Cerebellar nuclear complex (tissue), 1 donor: ENCODE measurements around the gene TMEM212.

Experiments used
- DNase-seq, 2 experiments: peaks; one replicate each; lab custom pipeline; 2025; lab: John Stamatoyannopoulos, UW

Gene TMEM212

DNA sequence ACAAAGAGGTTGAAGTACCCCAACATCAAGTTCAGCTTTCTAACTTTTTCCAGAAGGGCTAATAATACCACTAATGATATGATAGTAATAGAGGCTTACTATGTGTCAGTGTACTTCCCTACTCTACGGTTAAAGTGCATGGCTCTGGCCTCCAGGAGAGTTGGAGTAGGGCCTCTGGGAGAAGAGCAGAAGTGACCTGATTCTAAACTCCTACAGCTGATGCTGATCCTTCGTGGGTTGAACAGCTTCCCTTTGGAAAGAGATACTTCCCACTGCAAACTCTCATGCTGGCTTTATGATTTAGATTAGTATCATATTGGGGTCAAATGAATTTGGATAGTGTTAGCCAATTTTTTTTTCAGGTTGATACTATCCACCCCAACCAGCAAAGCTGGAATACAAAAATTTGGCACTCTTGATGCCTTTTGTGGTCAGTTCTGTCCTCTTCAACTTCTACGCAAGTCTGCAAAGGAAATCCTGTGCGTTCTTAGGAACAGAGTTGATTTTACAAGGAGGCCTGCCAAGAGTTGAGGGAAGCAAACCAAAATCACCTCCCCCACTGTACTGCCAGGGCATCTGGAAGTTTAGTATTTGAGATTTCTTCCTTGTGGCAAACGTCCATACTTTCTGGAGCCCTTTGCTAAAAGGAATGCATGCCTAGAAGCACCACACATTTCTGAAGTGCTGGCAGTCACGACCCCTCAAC is 17.8 kb downstream of the TMEM212 start:
- DNase-seq = no peak

DNA sequence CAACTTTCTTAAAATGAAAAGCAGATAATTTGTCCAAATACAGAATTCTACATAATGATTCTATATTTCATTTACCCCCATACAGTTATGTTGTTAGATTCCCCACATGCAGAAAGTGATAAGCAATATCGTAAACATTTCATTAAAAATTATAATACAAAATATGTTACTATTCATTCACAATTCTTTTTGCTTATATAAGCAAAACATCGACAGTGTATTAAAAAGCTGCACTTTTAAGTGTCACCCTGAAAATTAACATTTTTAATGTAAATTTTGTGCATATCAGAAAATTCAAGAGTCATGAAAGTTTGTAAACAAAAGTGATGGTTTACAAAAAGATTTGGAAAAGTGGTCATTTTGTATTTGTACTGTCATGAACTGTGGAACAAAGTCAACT is 19.2 kb downstream of the TMEM212 start:
- no peak for DNase-seq

DNA sequence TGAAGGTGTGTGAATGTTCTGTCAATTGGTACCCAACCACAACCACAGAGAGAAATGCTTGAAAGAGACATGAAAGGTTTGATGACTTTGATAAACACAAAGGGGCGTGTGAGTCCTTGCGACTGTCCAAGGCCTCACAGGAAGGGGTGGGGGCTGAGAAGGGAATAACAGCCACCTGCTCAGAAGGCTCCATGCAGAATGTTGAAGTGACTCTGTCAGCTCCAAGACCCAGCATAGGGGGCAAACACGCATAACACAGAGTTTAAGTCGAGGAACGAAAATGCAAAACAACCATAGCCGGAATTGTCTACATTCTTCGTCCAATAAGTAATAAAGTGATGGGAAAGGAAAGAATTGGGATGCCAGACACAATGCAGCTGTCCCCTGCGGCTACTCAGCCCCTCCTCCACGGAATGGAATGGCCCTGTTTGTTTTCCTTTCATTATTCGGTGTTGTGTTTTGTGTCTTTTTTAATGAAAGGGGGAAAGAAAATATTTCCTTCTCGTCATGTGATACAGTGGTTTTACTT is 19.9 kb downstream of the TMEM212 start:
- DNase-seq = no peak

DNA sequence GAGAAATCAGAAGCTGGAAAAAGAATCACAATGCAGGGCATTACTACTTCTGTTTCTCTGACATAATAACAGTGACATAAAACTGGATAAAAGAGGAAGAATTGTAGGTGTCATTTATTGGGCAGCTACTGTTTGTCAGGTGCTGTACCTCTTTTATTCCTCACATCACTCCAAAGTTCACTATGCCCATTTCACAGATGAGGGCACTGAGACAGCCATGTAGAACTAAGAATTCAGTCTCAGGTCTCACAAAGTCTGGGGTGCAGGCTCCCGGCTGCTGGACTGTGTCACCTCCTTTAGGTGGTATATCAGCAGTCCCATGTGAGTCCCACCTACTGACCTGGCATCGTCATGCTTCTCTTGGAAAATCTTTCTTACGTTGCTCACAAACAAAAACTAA is 20.8 kb downstream of the TMEM212 start:
- DNase-seq = no peak

DNA sequence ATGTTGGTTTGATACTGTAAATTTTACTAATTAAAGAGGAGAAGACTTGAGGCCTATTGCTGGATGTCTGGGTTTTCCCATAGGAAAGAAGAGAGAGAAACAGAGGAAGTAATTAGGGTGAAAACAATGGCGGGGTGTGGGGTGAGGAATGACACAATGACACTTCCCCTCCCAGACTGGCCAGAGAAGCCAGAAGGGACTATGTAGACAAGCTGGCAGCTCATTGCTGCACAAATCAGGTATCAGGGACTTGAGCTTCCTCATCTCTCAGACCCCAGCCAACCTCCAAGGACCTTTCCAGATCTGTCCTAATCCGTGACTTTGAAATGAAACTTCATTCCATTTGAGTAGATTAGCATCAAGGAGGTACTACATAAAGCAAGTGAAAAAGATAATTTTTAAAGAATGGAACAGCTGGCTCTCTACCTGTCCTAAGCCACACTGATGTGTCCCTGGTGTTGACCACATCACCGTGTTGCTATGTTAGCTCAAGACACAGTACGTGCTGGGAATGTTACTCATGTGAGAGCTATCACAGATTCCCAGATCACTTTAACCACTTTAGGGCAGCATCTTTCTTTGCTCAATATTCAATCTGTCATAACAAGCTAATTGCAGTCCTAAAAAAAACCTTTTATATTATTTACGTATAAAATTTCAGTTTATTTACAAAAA is 22.2 kb downstream of the TMEM212 start:
- no peak for DNase-seq

DNA sequence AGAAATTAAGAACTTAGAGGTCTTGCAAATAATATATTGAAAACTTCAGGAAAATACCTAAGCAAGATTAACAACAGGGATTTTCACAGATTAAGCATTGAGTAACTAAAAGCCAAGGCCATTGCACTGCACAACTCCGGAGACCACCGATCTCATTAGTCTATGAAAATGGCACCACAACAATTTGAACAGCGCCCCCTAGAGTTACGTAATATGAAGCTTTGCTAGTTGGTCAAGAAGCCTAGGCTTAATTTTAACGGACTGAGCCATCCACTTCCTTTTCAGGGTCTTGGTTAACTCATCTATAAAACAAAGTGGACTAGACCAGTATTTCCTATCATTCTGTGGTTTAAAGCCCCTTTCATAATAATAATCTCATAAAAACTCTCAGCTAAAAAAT is 24.8 kb downstream of the TMEM212 start:
- DNase-seq = no peak

DNA sequence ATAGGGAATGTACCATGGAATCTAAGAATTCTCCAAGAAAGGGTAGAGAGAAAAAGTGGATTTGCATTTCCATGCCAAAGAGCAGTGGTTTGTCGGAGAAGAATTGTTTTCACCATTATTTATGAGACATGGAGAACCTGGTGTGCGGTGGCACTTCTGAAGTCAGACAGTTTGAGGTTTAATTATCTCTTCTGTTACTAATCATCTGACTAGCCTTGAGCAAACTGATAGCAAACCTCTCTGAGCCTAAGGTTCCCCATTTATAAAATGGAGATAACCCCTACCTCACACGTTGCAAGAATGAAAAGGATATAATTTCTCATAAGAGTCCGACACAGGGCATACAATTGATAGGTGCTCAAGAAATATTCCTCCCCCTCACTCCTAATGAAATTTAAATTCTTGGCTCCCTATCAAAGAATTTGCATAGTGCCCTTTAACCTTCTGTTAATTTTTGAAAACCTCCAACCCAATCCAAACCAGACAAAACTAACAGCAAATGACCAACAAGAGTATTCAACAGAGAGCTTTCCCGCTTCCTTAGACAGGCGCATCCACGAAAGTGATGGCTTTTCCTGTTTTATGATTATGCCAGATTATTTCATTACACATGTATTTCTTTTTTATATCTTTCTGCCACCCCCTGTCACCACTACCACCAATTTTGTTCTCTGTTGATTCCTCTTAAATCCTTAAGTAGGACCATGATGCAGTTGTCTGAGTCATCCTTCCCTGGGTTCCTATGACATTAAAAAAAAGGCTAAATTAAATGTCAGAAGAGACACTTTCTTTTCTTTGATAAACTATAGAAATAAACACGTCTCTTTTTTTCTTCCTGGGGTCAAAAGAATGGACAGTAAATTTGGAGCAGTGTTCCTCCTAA is 28.5 kb downstream of the TMEM212 start:
- no peak for DNase-seq

DNA sequence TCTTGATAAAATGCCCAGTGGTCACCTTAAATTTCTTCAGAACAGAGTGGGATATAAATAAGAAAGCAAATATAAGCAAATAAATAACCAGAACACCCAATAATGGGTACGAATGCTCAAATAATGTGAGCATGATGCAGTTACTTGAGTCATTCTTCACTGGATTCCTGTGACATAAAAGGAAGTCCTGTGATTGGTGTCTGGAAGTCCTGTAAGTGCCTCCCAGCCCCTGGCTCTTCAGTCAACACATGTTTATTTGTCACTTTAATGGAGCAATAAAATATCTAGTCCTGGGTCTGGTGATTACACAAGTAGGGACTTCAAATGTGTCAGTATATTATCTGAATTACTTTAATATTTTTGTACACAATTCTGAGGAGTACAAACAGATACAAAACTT is 30.4 kb downstream of the TMEM212 start:
- DNase-seq = no peak

DNA sequence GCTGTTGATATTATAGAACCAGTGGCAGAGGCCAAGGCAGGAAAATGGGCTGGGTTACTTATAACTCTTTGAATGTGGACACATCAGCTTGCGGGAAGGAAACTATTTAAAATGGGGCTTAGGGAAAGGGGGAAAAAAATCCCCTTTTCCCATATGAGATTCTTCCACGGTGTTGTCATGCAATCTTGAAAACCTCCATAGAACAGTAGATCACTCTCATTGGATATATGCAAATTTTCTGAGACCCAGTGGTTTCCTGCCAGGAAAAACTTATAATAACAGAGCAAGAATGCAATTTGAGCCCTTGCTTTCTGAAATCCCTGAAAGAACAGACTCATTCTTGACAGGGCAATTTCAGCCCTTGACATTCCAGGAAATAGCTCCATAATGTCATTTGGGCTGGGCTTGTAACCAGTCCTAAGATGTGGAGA is 31.1 kb downstream of the TMEM212 start:
- DNase-seq = no peak

DNA sequence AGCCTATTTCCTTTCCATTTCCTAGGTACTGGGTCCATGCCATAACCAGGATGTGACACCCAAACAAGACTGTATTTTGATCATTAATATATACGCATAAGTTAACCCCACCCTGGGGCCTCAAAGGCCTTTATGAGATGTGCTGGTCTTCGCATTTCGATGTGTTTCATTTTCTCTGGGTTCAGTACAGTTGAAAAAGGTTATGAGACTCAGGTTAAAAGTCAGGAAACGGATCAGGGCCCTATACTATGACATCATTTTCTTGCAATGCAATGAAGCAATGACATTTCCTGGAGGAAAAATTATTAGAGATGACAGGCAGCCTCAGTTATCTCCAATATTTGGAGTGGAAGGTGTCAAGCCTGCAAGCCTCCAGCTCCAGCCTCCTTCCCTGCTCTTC is 31.7 kb downstream of the TMEM212 start:
- DNase-seq = no peak

DNA sequence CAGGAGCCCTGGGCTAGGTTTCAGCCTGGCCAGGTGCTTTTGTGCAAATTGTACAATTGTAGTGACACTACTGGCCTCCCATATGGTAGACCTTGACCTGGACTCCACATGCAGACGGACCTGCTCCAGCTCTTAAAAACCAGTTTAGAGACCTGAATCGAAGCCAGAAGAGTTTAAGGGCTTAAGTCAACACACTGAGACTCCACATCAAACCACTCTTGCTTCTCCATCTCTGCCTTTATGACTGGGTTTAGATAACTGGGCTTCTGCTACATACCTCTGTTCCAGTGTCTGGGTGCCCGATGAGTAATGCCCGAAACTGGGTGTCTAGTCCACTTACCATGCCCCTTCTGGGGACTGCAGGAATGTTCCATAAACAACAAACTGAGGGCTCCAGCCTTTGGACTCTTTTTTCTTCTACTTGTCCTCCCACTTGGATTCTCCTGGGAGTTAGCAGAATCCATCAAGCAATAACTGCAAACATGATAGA is 32.8 kb downstream of the TMEM212 start:
- no peak for DNase-seq

DNA sequence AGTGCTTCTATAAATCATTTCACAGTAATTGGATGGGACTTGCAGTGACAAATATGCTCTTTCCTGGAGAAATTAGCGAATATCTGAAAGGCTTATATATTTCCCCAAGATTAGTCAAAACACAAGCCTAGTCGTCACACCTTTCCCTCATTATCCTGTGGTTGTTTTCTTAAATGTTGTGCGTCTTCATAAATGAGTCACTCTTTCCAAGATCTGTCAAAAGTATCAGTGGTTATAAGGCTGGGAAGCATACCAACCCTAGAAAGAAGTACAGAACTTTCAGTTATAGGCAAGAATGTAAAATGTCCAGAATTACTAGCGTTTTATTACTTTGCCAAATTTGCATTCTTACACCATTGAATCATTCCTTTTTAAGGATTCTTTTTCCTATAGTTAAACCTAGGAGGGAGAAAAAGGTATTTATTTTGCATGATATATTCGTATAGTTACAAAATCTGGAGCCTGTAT is 33.6 kb downstream of the TMEM212 start:
- no peak for DNase-seq

DNA sequence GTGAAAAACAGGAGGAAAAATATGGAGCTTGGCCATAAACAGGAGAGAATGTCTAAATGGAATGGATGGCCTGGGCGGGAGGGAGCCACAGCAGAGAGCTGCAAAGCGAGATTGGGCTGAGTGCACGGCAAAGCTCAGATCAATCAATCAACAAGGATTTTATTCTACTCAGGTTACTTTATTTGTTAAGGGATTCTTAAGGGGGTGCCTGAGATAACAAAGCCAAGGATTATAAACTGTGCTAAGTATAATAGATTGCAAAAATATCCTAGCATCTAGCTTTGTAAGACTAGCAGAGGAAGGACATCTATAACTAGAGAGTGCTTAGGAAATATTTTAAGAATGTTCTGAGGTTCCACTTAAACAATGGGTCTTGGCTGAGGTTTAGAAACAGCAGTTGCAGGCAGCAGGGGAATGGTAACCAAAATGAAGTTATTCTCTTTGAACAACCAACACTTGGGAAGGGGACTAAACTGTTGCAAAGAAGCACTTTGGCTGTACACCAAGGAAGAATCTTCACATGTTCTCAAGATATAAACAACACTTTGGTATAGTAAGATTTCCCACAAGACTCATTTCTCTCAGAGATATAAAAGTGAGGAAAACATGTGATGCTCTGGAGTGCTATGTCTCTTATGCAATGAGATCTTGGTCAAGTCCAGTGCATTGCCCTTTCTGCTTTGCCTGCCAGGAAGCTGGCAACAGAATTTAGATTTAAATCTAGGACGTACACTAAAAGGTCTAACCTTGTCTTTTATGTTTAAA is 35.5 kb downstream of the TMEM212 start:
- no peak for DNase-seq

DNA sequence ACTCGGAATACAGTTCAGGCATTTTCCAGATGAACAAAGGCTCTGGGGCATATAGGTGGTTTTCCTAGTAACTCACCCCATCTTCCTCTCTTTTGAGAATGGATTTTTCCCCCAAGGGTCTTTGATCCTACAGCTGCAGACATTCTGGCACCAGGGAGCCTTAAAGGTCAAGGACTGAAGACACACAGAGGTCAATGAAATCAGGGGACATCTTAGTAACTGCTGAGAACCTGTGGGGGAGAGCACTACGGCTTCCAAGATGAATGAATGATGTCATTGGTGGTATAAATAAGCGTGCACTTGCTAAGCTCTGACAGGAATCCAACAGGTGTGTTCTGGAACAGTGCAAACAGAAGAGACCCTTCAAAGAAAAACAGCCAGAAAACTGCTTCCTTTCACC is 36.3 kb downstream of the TMEM212 start:
- no peak for DNase-seq

DNA sequence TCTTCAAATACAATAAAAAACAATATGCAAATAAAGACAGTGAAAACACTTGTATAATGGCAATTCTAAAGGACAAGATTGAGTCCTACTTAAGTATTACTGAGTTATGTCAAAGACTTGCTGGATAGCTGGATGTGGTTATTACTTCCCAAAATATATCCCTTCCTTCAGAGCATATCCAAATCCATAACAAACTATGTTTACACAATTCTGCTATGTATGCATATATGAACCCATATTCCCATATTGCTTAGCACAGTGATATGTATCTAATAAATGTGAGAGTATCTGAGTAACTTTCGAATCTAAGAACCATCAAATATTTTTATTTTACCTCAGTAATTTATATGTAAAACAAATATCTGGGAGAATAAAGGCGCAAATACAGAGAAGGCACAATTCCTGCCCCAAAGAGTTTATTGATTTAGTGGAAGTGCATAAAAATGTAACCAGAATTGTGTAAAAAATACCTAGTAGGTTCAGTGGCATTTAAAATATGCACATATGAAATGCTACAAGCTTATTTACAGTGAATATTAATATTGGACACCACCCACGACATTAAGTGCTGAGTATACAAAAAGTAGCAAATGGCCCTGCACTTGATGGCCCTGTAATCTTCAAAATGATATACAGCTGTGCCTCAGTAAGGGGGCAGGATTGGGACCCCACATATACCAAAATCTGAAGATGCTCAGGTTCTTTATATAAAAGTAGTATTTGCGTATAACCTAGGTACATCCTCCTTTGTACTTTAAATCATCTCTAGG is 37.1 kb downstream of the TMEM212 start:
- DNase-seq = no peak

DNA sequence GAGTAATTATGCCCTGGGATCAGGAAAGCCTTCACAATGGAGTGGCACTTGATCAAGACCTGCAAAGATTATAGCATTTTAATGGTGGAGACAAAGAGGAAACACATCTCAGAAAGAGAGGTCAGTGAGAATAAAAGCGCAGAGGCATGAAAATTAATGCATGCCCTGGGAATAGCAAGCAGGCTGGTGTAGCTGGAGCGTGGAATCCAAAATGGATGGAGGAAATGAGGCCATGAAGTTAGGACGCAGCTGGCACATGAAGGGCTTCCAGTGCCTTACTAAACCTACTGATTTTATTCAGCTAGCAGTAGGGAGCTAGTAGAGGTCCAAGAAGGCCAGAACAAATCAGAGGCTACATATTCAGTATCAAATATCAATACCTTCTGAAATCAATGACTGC is 38.1 kb downstream of the TMEM212 start:
- no peak for DNase-seq

DNA sequence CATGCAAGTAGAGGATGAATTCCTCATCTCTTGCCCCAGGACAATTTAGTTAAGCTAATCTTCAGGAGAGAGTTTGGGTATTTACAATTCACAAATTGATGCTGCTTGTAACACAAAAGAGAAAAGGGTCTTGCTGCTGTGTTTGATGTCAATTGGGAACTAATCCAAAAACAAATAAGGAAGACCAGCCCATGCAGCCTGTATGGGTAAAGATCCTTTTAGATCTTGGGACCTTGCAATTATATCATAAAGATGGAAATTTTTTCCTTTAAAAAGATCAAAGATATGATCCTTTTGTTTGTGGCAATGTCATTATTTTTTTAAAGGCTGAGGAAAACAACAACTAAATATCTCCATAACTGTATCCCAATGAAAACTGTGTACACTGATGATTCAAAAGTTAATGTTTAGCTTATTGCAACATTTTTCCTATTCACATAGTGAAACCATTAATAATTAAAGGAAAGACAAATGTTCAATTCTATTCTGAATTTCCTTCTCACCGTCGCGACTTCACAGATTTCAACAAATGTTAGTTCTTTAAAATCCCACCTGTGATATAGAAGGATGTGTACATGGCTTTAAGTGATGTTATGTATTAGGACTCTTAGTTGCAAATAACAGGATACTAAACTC is 40.2 kb downstream of the TMEM212 start:
- no peak for DNase-seq

DNA sequence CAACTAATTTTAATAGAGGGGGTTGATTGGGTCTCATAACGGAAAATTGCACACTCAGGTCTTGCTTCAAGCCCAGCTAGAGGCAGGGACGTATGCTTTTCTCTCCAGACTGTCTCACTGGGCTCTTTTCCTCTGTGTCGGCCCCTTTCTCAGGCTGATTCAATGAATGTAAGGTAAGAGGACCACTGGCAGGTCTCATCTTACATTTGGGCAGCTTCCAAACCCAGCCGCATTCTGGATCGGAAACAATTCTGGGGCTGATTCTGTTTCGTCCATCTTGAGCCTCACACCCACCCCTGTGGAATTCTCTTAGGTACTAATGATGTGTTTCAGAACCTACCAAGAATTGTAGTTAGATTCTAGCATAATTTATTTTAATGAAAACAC is 40.7 kb downstream of the TMEM212 start:
- DNase-seq = no peak

DNA sequence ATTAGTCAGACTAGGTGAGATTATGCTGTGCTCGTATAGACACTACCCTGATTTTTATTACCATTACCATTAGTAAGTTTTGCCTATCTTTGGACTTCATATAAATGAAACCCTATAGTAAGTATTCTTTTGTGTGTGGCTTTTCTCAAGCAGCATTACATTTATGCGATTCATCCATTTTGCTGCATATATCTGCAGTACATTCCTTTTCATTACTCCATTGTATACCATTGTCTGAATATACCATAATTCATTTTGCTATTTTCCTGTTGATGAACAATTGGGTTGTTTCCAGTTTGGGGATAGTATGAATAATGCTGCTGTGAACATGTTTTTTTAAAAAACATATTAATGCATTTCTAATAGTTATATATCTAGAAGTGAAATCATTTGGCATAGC is 45.3 kb downstream of the TMEM212 start:
- DNase-seq = no peak

DNA sequence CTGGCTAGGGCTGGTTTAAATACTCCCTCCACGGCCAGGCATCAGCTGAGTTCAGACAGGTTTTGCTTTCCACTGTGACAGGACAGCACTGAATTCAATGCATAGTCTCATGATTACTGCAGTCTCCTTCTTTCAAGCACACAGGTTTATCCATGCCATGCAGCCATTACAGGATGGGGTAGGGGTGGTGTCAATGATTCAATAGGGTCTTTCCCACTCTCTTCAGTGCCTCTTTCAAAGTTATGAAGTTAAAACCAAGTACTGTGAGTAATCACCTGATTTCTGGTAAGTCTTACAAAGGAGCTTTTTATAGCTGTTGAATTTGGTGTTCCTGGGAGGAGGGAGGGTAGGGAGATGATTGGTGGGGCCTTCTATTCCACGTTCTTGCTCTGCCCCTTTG is 47.2 kb downstream of the TMEM212 start:
- no peak for DNase-seq
